GM12878 (cell line): ENCODE results near the gene ZNF735. TPM values are rescaled to one million over a fixed set of nuclear protein-coding genes. Genes with fewer than 3 reads are reported as not detected.

Experiments used
- ATAC-seq: fragments of 200-7000 bp; cut with Tn5 transposase; 3 replicates; pipeline ENCODE4 v1.9.1; 2020; ENCODE audit warnings: mild to moderate bottlenecking, moderate library complexity
- BruUV-seq: library from RNA; stranded (reverse); fragments of 400-500 nt; replicated peaks from 2 replicates; lab custom pipeline; 2021; lab: Mats Ljungman, UMichigan
- CTCF ChIA-PET: fragments of 300-600 bp; sonication (Branson Sonifier 250); formaldehyde crosslinking; extraction: SDS; loops from one replicate; lab custom pipeline; 2021; ENCODE audit warnings: inconsistent platforms; lab: Yijun Ruan, JAX
- POLR2A ChIA-PET: fragments of 350-600 bp; formaldehyde crosslinking; extraction: SDS; loops from one replicate; lab custom pipeline; 2021; ENCODE audit warnings: inconsistent platforms; lab: Charles Lee
- RAD21 ChIA-PET: fragments of 300-600 bp; sonication (Branson Sonifier 250); formaldehyde crosslinking; loops from one replicate; lab custom pipeline; 2023; ENCODE audit warnings: antibody characterized with exemption; ENCODE audit not compliant: unreplicated experiment; lab: Charles Lee
- SMC1A ChIA-PET: fragments of 300-600 bp; sonication (Branson Sonifier 250); formaldehyde crosslinking; loops from one replicate; lab custom pipeline; 2023; ENCODE audit not compliant: unreplicated experiment, uncharacterized antibody; lab: Charles Lee
- DNase-seq: peaks from one replicate; pipeline ENCODE4 v3.0.0-alpha.2; 2011; ENCODE audit warnings: low read depth, low spot score
- FAIRE-seq: peaks from 3 replicates; lab custom pipeline; 2011; peaks lifted over from hg19 to GRCh38; lab: Jason Lieb, UNC
- H2AFZ ChIP-seq: 2 replicates; pipeline ENCODE4 v1.6.0; 2011; ENCODE audit warnings: low read depth, low read length, control low read depth; ENCODE audit not compliant: control insufficient read depth
- H3K27ac ChIP-seq: 2 replicates; pipeline ENCODE4 v1.5.1; 2011; ENCODE audit warnings: control low read depth; ENCODE audit not compliant: control insufficient read depth, insufficient read depth
- H3K27me3 ChIP-seq, 2 experiments: replicated peaks in 1 of 2; 2 replicates each; pipeline versions ENCODE4 v1.6.0 to v1.6.1; 2011; ENCODE audit warnings: low read length in 1 of 2; ENCODE audit not compliant: control insufficient read depth in 2 of 2, insufficient read depth in 2 of 2
- H3K36me3 ChIP-seq, 2 experiments: 2 replicates each; pipeline ENCODE4 v1.5.1; 2011; ENCODE audit warnings: low read length in 1 of 2; ENCODE audit not compliant: control insufficient read depth in 2 of 2, insufficient read depth in 2 of 2
- H3K4me1 ChIP-seq: 2 replicates; pipeline ENCODE4 v1.6.1; 2011; ENCODE audit warnings: mild to moderate bottlenecking, low read length, moderate library complexity, mixed read lengths; ENCODE audit not compliant: control insufficient read depth, insufficient read depth
- H3K4me2 ChIP-seq: 2 replicates; pipeline ENCODE4 v1.6.0; 2011; ENCODE audit warnings: control low read depth; ENCODE audit not compliant: control insufficient read depth, insufficient read depth
- H3K4me3 ChIP-seq: fragments of 200-600 bp; sonication (generic); 2 replicates; pipeline ENCODE4 v1.5.1; 2016
- H3K79me2 ChIP-seq: 2 replicates; pipeline ENCODE4 v1.6.0; 2011; ENCODE audit warnings: low read length; ENCODE audit not compliant: control insufficient read depth, insufficient read depth
- H3K9ac ChIP-seq: 2 replicates; pipeline ENCODE4 v1.8.0; 2011; ENCODE audit warnings: low read length, control low read depth, mixed read lengths; ENCODE audit not compliant: control insufficient read depth, insufficient read depth
- H3K9me3 ChIP-seq: replicated peaks from 3 replicates; pipeline ENCODE4 v1.5.1; 2011; ENCODE audit warnings: mild to moderate bottlenecking, low read length; ENCODE audit not compliant: control insufficient read depth, insufficient read depth
- H4K20me1 ChIP-seq: 2 replicates; pipeline ENCODE4 v1.6.0; 2011; ENCODE audit not compliant: control insufficient read depth, insufficient read depth
- ASH2L ChIP-seq: fragments of 300-600, 200-600 bp; sonication (generic); IDR thresholded peaks from 2 replicates; pipeline ENCODE4 v1.6.1; 2017; ENCODE audit warnings: low read depth, mild to moderate bottlenecking, borderline replicate concordance
- ESRRA ChIP-seq: IDR thresholded peaks from 2 replicates; pipeline ENCODE4 v1.6.1; 2012; ENCODE audit warnings: mild to moderate bottlenecking, low read length, improper control_type of control experiment
- FOS ChIP-seq: IDR thresholded peaks from 3 replicates; pipeline ENCODE4 v1.6.1; 2011; ENCODE audit warnings: borderline replicate concordance; ENCODE audit not compliant: insufficient read length; ENCODE audit errors: extremely low read depth
- IRF4 ChIP-seq: IDR thresholded peaks from 2 replicates; pipeline ENCODE4 v1.6.1; 2011; ENCODE audit warnings: low read depth, low read length
- MEF2A ChIP-seq: IDR thresholded peaks from 2 replicates; pipeline ENCODE4 v1.6.1; 2011; ENCODE audit warnings: low read depth, mild to moderate bottlenecking, low read length, moderate library complexity; ENCODE audit not compliant: insufficient read depth
- PAX5 ChIP-seq: IDR thresholded peaks from 2 replicates; pipeline ENCODE4 v1.6.1; 2011; ENCODE audit warnings: low read depth, low read length, borderline replicate concordance
- POLR2AphosphoS2 ChIP-seq: IDR thresholded peaks from 2 replicates; pipeline ENCODE4 v1.6.1; 2011; ENCODE audit warnings: low read depth, mild to moderate bottlenecking, low read length, improper control_type of control experiment, moderate library complexity
- POU2F2 ChIP-seq: IDR thresholded peaks from 3 replicates; pipeline ENCODE4 v1.6.1; 2011; ENCODE audit warnings: low read depth, mild to moderate bottlenecking, low read length, borderline replicate concordance
- RBBP5 ChIP-seq: fragments of 200-600 bp; sonication (generic); conservative IDR thresholded peaks from 2 replicates; pipeline ENCODE4 v1.6.1; 2016
- SIN3A ChIP-seq: IDR thresholded peaks from 2 replicates; pipeline ENCODE4 v1.6.1; 2012; ENCODE audit warnings: low read depth, low read length, improper control_type of control experiment
- SMC3 ChIP-seq: IDR thresholded peaks from 2 replicates; pipeline ENCODE4 v1.6.1; 2011; ENCODE audit warnings: low read length, improper control_type of control experiment, borderline replicate concordance
- SPI1 ChIP-seq: IDR thresholded peaks from 2 replicates; pipeline ENCODE4 v1.6.1; 2011; ENCODE audit warnings: low read depth, mild to moderate bottlenecking, low read length, moderate library complexity, borderline replicate concordance; ENCODE audit not compliant: insufficient read depth
- STAT3 ChIP-seq: IDR thresholded peaks from 2 replicates; pipeline ENCODE4 v1.6.1; 2011; ENCODE audit warnings: low read depth, low read length, improper control_type of control experiment
- TAF1 ChIP-seq: IDR thresholded peaks from 2 replicates; pipeline ENCODE4 v1.6.1; 2011; ENCODE audit warnings: mild to moderate bottlenecking, low read depth, low read length, borderline replicate concordance
- WGBS: methylation state at CpG from one replicate; pipeline ENCODE4 v1.1.6; 2016; ENCODE audit warnings: low lambda C conversion rate; ENCODE audit not compliant: insufficient replicate concordance, insufficient coverage; ENCODE audit errors: missing lambda C conversion rate; 5-methylcytosine and 5-hydroxymethylcytosine counted together
- in situ Hi-C: fragments of 300-500 bp; cut with MboI; formaldehyde crosslinking; loops from 9 replicates; pipeline ENCODE4 v1.14.3; 2018; ENCODE audit warnings: mixed read lengths
- intact Hi-C: fragments of 100-400 bp; cut with micrococcal nuclease; formaldehyde crosslinking; loops from one replicate; pipeline ENCODE4 v1.14.2; 2022; ENCODE audit not compliant: unreplicated experiment
- polyA plus RNA-seq, 11 experiments: library from polyadenylated mRNA; depleted of rRNA in 4 of 11; unstranded in 6 of 11; stranded (reverse) in 5 of 11; fragments of >200 nt; fragmentation: Nextera tagmentation in 4 of 11; fragmentation: Illumina TruSeq in 1 of 11; extraction: Ambion mirVana in 4 of 11; extraction: Trizol in 1 of 11; gene quantifications; 1 replicate in 1 of 11; 2 replicates in 10 of 11; pipeline versions ENCODE4 v1.2.1 to v1.2.3, GENCODE V29; 2011 to 2016; ENCODE audit warnings: inconsistent platforms in 2 of 11, missing spikeins in 2 of 11, low read depth in 1 of 11
- total RNA-seq, 4 experiments: library from RNA; depleted of rRNA in 3 of 4; stranded (reverse); fragments of >200 nt in 3 of 4; fragmentation: Illumina TruSeq in 1 of 4; extraction: Trizol in 1 of 4; gene quantifications; 2 replicates each; pipeline versions ENCODE4 v1.2.1 to v1.2.3, GENCODE V29; 2013 to 2021
- TF ChIP-seq, protein P1 (sequence below): fragments of 450-650 bp; formaldehyde crosslinking; IDR thresholded peaks from 2 replicates; pipeline ENCODE4 v1.4.0; 2020; ENCODE audit warnings: mild to moderate bottlenecking, moderate library complexity
- TF ChIP-seq, protein P2 (sequence below): fragments of 450-650 bp; IDR thresholded peaks from 2 replicates; pipeline ENCODE4 v1.6.1; 2017; ENCODE audit warnings: low read depth, mild to moderate bottlenecking, moderate library complexity
- TF ChIP-seq, protein P3 (sequence below): IDR thresholded peaks from 2 replicates; pipeline ENCODE4 v1.6.1; 2011; ENCODE audit warnings: low read depth, mild to moderate bottlenecking, low read length, moderate library complexity, borderline replicate concordance; ENCODE audit errors: extremely low read depth
- TF ChIP-seq, protein P4 (sequence below): IDR thresholded peaks from 2 replicates; pipeline ENCODE4 v1.6.1; 2011; ENCODE audit warnings: mild to moderate bottlenecking, low read depth, low read length, moderate library complexity; ENCODE audit not compliant: insufficient replicate concordance

ZNF735 gene
- total and polyA plus RNA-seq, 10 of the 15 experiments (the other 5 are each of a cell fraction or from before 2014, with no cell fraction given) = not detected

DNA sequence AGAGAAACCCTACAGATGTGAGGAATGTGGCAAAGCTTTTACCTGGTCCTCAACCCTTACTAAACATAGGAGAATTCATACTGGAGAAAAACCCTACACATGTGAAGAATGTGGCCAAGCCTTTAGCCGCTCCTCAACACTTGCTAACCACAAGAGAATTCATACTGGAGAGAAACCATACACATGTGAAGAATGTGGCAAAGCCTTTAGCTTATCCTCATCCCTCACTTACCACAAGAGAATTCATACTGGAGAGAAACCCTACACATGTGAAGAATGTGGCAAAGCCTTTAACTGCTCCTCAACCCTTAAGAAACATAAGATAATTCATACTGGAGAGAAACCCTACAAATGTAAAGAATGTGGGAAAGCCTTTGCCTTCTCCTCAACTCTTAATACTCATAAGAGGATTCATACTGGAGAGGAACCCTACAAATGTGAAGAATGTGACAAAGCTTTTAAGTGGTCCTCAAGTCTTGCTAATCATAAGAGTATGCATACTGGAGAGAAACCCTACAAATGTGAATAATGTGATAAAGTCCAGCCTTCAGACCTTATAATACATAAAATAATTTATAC, 59.4 kb downstream of the ZNF735 start:
- Histone ChIP-seq H3K4me1 (no peaks in the 10 kb centered on the region), H3K27me3 (no peaks in the 10 kb centered on the region), H3K9ac (no peak overlapping the region), H4K20me1 (no peaks in the 10 kb centered on the region), H3K4me2 (no peak overlapping the region), H3K79me2 (no peaks in the 10 kb centered on the region), H3K27ac (no peak overlapping the region), H3K9me3 (peaks cover 2% of the 10 kb centered on the region; the same call in 2 of the 3 replicates), H3K36me3 (no peaks in the 10 kb centered on the region), H2AFZ (no peak overlapping the region), H3K4me3 (no peak overlapping the region)
- 40% methylated on average over 1 of the region's 1 CpG for WGBS
- ATAC-seq (no peak), DNase-seq (no peak), FAIRE-seq (no peak)
- RAD21 ChIA-PET = no interaction called here
- CTCF ChIA-PET = no interaction called here
- TF ChIP-seq SPI1 = no peak
- no peak for TF ChIP-seq SMC3
- no peak for TF ChIP-seq SIN3A
- TF ChIP-seq POLR2AphosphoS2 = no peak
- TF ChIP-seq FOS = no peak
- no peak for TF ChIP-seq PAX5
- TF ChIP-seq, protein P1, sequence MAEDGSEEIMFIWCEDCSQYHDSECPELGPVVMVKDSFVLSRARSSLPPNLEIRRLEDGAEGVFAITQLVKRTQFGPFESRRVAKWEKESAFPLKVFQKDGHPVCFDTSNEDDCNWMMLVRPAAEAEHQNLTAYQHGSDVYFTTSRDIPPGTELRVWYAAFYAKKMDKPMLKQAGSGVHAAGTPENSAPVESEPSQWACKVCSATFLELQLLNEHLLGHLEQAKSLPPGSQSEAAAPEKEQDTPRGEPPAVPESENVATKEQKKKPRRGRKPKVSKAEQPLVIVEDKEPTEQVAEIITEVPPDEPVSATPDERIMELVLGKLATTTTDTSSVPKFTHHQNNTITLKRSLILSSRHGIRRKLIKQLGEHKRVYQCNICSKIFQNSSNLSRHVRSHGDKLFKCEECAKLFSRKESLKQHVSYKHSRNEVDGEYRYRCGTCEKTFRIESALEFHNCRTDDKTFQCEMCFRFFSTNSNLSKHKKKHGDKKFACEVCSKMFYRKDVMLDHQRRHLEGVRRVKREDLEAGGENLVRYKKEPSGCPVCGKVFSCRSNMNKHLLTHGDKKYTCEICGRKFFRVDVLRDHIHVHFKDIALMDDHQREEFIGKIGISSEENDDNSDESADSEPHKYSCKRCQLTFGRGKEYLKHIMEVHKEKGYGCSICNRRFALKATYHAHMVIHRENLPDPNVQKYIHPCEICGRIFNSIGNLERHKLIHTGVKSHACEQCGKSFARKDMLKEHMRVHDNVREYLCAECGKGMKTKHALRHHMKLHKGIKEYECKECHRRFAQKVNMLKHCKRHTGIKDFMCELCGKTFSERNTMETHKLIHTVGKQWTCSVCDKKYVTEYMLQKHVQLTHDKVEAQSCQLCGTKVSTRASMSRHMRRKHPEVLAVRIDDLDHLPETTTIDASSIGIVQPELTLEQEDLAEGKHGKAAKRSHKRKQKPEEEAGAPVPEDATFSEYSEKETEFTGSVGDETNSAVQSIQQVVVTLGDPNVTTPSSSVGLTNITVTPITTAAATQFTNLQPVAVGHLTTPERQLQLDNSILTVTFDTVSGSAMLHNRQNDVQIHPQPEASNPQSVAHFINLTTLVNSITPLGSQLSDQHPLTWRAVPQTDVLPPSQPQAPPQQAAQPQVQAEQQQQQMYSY (CRISPR knock-in tag) = no peak
- TF ChIP-seq MEF2A = no peak
- no peak for TF ChIP-seq TAF1
- no peak for TF ChIP-seq IRF4
- no peak for TF ChIP-seq STAT3
- TF ChIP-seq POU2F2 = no peak
- TF ChIP-seq, protein P2, sequence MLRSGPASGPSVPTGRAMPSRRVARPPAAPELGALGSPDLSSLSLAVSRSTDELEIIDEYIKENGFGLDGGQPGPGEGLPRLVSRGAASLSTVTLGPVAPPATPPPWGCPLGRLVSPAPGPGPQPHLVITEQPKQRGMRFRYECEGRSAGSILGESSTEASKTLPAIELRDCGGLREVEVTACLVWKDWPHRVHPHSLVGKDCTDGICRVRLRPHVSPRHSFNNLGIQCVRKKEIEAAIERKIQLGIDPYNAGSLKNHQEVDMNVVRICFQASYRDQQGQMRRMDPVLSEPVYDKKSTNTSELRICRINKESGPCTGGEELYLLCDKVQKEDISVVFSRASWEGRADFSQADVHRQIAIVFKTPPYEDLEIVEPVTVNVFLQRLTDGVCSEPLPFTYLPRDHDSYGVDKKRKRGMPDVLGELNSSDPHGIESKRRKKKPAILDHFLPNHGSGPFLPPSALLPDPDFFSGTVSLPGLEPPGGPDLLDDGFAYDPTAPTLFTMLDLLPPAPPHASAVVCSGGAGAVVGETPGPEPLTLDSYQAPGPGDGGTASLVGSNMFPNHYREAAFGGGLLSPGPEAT = no peak
- TF ChIP-seq, protein P3, sequence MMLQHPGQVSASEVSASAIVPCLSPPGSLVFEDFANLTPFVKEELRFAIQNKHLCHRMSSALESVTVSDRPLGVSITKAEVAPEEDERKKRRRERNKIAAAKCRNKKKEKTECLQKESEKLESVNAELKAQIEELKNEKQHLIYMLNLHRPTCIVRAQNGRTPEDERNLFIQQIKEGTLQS = no peak
- TF ChIP-seq, protein P4, sequence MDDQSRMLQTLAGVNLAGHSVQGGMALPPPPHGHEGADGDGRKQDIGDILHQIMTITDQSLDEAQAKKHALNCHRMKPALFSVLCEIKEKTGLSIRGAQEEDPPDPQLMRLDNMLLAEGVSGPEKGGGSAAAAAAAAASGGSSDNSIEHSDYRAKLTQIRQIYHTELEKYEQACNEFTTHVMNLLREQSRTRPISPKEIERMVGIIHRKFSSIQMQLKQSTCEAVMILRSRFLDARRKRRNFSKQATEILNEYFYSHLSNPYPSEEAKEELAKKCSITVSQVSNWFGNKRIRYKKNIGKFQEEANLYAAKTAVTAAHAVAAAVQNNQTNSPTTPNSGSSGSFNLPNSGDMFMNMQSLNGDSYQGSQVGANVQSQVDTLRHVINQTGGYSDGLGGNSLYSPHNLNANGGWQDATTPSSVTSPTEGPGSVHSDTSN = no peak
- TF ChIP-seq ASH2L = no peak
- no peak for TF ChIP-seq RBBP5
- no peak for TF ChIP-seq ESRRA
- SMC1A ChIA-PET = no interaction called here
- in situ Hi-C loops (no loop called here), intact Hi-C loops (no loop called here)
- POLR2A ChIA-PET = no interaction called here
- BruUV-seq = no TSS peak
